ENCODE measurements around the gene RPL3. TPM values are rescaled to one million over a fixed set of nuclear protein-coding genes. Genes with fewer than 3 reads are reported as not detected.

The RPL3 gene
- total and polyA plus RNA-seq, 4 donors: 1,469 to 4,700 (median 2,307) TPM

GRCh38 chr22:39268645-39269044 lies 50.8 kb downstream of the RPL3 start:
- DNase-seq (no peak), ATAC-seq (ENCODE audit: low FRiP score) (no peak)
- Histone ChIP-seq H3K27me3 (ENCODE audit: control insufficient read depth in 1 of 2, insufficient read depth in 2 of 2, low read length in 1 of 2) (no peaks in the 10 kb centered on the region), H3K27ac (ENCODE audit: low read depth in 1 of 2, low read length in 2 of 2) (no peak overlapping the region), H3K9me3 (ENCODE audit: control insufficient read depth, low read length) (no peaks in the 10 kb centered on the region), H3K4me3 (ENCODE audit: low read length in 2 of 2) (no peak overlapping the region), H3K36me3 (ENCODE audit: control insufficient read depth in 1 of 2, insufficient read depth in 2 of 2, low read length in 1 of 2) (no peaks in the 10 kb centered on the region), H3K4me1 (ENCODE audit: control insufficient read depth in 1 of 2, insufficient read depth in 2 of 2, low read length in 2 of 2) (no peaks in the 10 kb centered on the region)
- 31 to 34% methylated on average over 7 of the region's 7 CpGs for WGBS, 2 donors
- intact Hi-C loops (cut with DNase I): no loop called here

GRCh38 chr22:39267974-39268373 lies 51.4 kb downstream of the RPL3 start:
- DNase-seq (no peak), ATAC-seq (ENCODE audit: low FRiP score) (no peak)
- intact Hi-C loops (cut with DNase I): no loop called here
- Histone ChIP-seq H3K36me3 (ENCODE audit: control insufficient read depth in 1 of 2, insufficient read depth in 2 of 2, low read length in 1 of 2) (no peaks in the 10 kb centered on the region), H3K9me3 (ENCODE audit: control insufficient read depth, low read length) (no peaks in the 10 kb centered on the region), H3K27me3 (ENCODE audit: control insufficient read depth in 1 of 2, insufficient read depth in 2 of 2, low read length in 1 of 2) (no peaks in the 10 kb centered on the region), H3K27ac (ENCODE audit: low read depth in 1 of 2, low read length in 2 of 2) (no peak overlapping the region), H3K4me1 (ENCODE audit: control insufficient read depth in 1 of 2, insufficient read depth in 2 of 2, low read length in 2 of 2) (no peaks in the 10 kb centered on the region), H3K4me3 (ENCODE audit: low read length in 2 of 2) (no peak overlapping the region)
- WGBS, 2 donors: 80 to 87% methylated on average over 8 of the region's 8 CpGs

GRCh38 chr22:39266398-39267030 lies 52.9 kb downstream of the RPL3 start:
- Histone ChIP-seq H3K4me3 (ENCODE audit: low read length in 2 of 2) (no peak overlapping the region), H3K4me1 (ENCODE audit: control insufficient read depth in 1 of 2, insufficient read depth in 2 of 2, low read length in 2 of 2) (no peaks in the 10 kb centered on the region), H3K36me3 (ENCODE audit: control insufficient read depth in 1 of 2, insufficient read depth in 2 of 2, low read length in 1 of 2) (no peaks in the 10 kb centered on the region), H3K27ac (ENCODE audit: low read depth in 1 of 2, low read length in 2 of 2) (no peak overlapping the region), H3K27me3 (ENCODE audit: control insufficient read depth in 1 of 2, insufficient read depth in 2 of 2, low read length in 1 of 2) (no peaks in the 10 kb centered on the region), H3K9me3 (ENCODE audit: control insufficient read depth, low read length) (peaks cover 4% of the 10 kb centered on the region)
- intact Hi-C loops (cut with DNase I): no loop called here
- peak in 1 of 2 donors; percentile 77 for DNase-seq
- no peak for ATAC-seq (ENCODE audit: low FRiP score)
- 78 to 87% methylated on average over 12 of the region's 12 CpGs for WGBS, 2 donors

- ATAC-seq (ENCODE audit: low FRiP score) (no peak), DNase-seq (no peak)
- Histone ChIP-seq H3K9me3 (ENCODE audit: control insufficient read depth, low read length) (peaks cover 4% of the 10 kb centered on the region), H3K27me3 (ENCODE audit: control insufficient read depth in 1 of 2, insufficient read depth in 2 of 2, low read length in 1 of 2) (no peaks in the 10 kb centered on the region), H3K36me3 (ENCODE audit: control insufficient read depth in 1 of 2, insufficient read depth in 2 of 2, low read length in 1 of 2) (no peaks in the 10 kb centered on the region), H3K27ac (ENCODE audit: low read depth in 1 of 2, low read length in 2 of 2) (no peak overlapping the region), H3K4me1 (ENCODE audit: control insufficient read depth in 1 of 2, insufficient read depth in 2 of 2, low read length in 2 of 2) (no peaks in the 10 kb centered on the region), H3K4me3 (ENCODE audit: low read length in 2 of 2) (no peak overlapping the region)
- intact Hi-C loops (cut with DNase I): no loop called here
- 80 to 87% methylated on average over 23 of the region's 23 CpGs for WGBS, 2 donors
These were observed 54.1 kb downstream of the RPL3 start for GRCh38 chr22:39265143-39265886.

GRCh38 chr22:39264349-39265038 lies 54.9 kb downstream of the RPL3 start:
- peak in 1 of 2 donors; percentile 92 for DNase-seq
- intact Hi-C loops (cut with DNase I): no loop called here
- no peak overlapping the region for H3K27ac ChIP-seq (ENCODE audit: low read depth in 1 of 2, low read length in 2 of 2)
- 78 to 84% methylated on average over 13 of the region's 13 CpGs for WGBS, 2 donors
- H3K36me3 ChIP-seq (ENCODE audit: control insufficient read depth in 1 of 2, insufficient read depth in 2 of 2, low read length in 1 of 2): no peaks in the 10 kb centered on the region
- H3K27me3 ChIP-seq (ENCODE audit: control insufficient read depth in 1 of 2, insufficient read depth in 2 of 2, low read length in 1 of 2): no peaks in the 10 kb centered on the region
- no peaks in the 10 kb centered on the region for H3K4me1 ChIP-seq (ENCODE audit: control insufficient read depth in 1 of 2, insufficient read depth in 2 of 2, low read length in 2 of 2)
- H3K9me3 ChIP-seq (ENCODE audit: control insufficient read depth, low read length): peaks cover 4% of the 10 kb centered on the region
- no peak overlapping the region for H3K4me3 ChIP-seq (ENCODE audit: low read length in 2 of 2)
- peak; percentile 23 for ATAC-seq (ENCODE audit: low FRiP score)

GRCh38 chr22:39263626-39264348 lies 55.6 kb downstream of the RPL3 start:
- intact Hi-C loops (cut with DNase I): no loop called here
- no peaks in the 10 kb centered on the region for H3K36me3 ChIP-seq (ENCODE audit: control insufficient read depth in 1 of 2, insufficient read depth in 2 of 2, low read length in 1 of 2)
- no peak overlapping the region for H3K27ac ChIP-seq (ENCODE audit: low read depth in 1 of 2, low read length in 2 of 2)
- peaks cover 4% of the 10 kb centered on the region for H3K9me3 ChIP-seq (ENCODE audit: control insufficient read depth, low read length)
- 90 to 92% methylated on average over 10 of the region's 10 CpGs for WGBS, 2 donors
- no peaks in the 10 kb centered on the region for H3K27me3 ChIP-seq (ENCODE audit: control insufficient read depth in 1 of 2, insufficient read depth in 2 of 2, low read length in 1 of 2)
- no peaks in the 10 kb centered on the region for H3K4me1 ChIP-seq (ENCODE audit: control insufficient read depth in 1 of 2, insufficient read depth in 2 of 2, low read length in 2 of 2)
- no peak overlapping the region for H3K4me3 ChIP-seq (ENCODE audit: low read length in 2 of 2)
- ATAC-seq (ENCODE audit: low FRiP score) (no peak), DNase-seq (no peak)

Other genes starting within 250 kb of the RPL3 start
- 1 to 10 TPM; 7.0 to 9.5 TPM for gene APOBEC3G, start 242.3 kb downstream of the RPL3 start, total RNA-seq
- 10 to 100 TPM in 1 of 2 donors, 1 to 10 TPM in 1; 6.3 to 10.1 TPM for gene APOBEC3G, start 242.3 kb downstream of the RPL3 start, polyA plus RNA-seq
- not detected for gene APOBEC3H, start 222.4 kb downstream of the RPL3 start, total RNA-seq
- gene APOBEC3H, start 222.4 kb downstream of the RPL3 start, polyA plus RNA-seq: not detected
- gene CBX7, start 166.9 kb downstream of the RPL3 start, total RNA-seq: 10 to 100 TPM; 90.5 to 93.4 TPM
- gene CBX7, start 166.9 kb downstream of the RPL3 start, polyA plus RNA-seq: 100 to 1,000 TPM in 1 of 2 donors, 10 to 100 TPM in 1; 74.8 to 110 TPM
- 10 to 100 TPM in 1 of 2 donors, 1 to 10 TPM in 1; 6.7 to 20.7 TPM for gene PDGFB, start 74.6 kb downstream of the RPL3 start, total RNA-seq
- gene PDGFB, start 74.6 kb downstream of the RPL3 start, polyA plus RNA-seq: 1 to 10 TPM in 1 of 2 donors, under 1 TPM in 1; 0.97 to 1.9 TPM
- 10 to 100 TPM in 1 of 2 donors, 1 to 10 TPM in 1; 5.1 to 26.7 TPM for gene SYNGR1, start 30.4 kb upstream of the RPL3 start, total RNA-seq
- 10 to 100 TPM; 10.9 to 23.1 TPM for gene SYNGR1, start 30.4 kb upstream of the RPL3 start, polyA plus RNA-seq
- 10 to 100 TPM; 22.5 to 30.8 TPM for gene TAB1, start 80.2 kb upstream of the RPL3 start, total RNA-seq
- gene TAB1, start 80.2 kb upstream of the RPL3 start, polyA plus RNA-seq: 10 to 100 TPM in 1 of 2 donors, 1 to 10 TPM in 1; 8.1 to 20.7 TPM
- gene MGAT3, start 137.4 kb upstream of the RPL3 start, total RNA-seq: 10 to 100 TPM in 1 of 2 donors, 1 to 10 TPM in 1; 2.5 to 11.0 TPM
- 1 to 10 TPM in 1 of 2 donors, under 1 TPM in 1; 0.26 to 1.1 TPM for gene MGAT3, start 137.4 kb upstream of the RPL3 start, polyA plus RNA-seq
- gene MIEF1, start 182.7 kb upstream of the RPL3 start, total RNA-seq: 10 to 100 TPM; 15.5 to 20.1 TPM
- gene MIEF1, start 182.7 kb upstream of the RPL3 start, polyA plus RNA-seq: 1 to 10 TPM; 8.0 to 8.3 TPM
- gene ATF4, start 200.9 kb upstream of the RPL3 start, total RNA-seq: 100 to 1,000 TPM; 305 to 381 TPM
- 100 to 1,000 TPM; 515 to 759 TPM for gene ATF4, start 200.9 kb upstream of the RPL3 start, polyA plus RNA-seq
- gene RPS19BP1, start 213.1 kb upstream of the RPL3 start, total RNA-seq: 10 to 100 TPM; 50.4 to 51.8 TPM
- gene RPS19BP1, start 213.1 kb upstream of the RPL3 start, polyA plus RNA-seq: 100 to 1,000 TPM; 159 to 160 TPM

Measured in aorta (tissue), 5 donors.